Fibroblast of mammary gland (primary cell): ENCODE results near the gene USP25.

Source experiments
- DNase-seq: peaks from one replicate; pipeline ENCODE4 v3.0.0-alpha.2; 2010; ENCODE audit warnings: low read depth
- H3K4me3 ChIP-seq: 2 replicates; pipeline ENCODE4 v1.5.1; 2011; ENCODE audit warnings: low read depth, mild to moderate bottlenecking, low read length, moderate library complexity; ENCODE audit not compliant: control insufficient read depth
- CTCF ChIP-seq: conservative IDR thresholded peaks from 2 replicates; pipeline ENCODE4 v1.5.1; 2011; ENCODE audit warnings: low read depth, low read length, inconsistent platforms; ENCODE audit not compliant: control insufficient read depth, insufficient read depth

The USP25 gene

GRCh38 chr21:15793550-15794235 is 63.9 kb downstream of the USP25 start:
- no peak overlapping the region for H3K4me3 ChIP-seq
- peak; percentile 55 for DNase-seq
- TF ChIP-seq CTCF, result no peak

GRCh38 chr21:15794277-15794912 is 64.6 kb downstream of the USP25 start:
- TF ChIP-seq CTCF, result no peak
- DNase-seq, result no peak
- H3K4me3 ChIP-seq, result no peak overlapping the region

GRCh38 chr21:15795533-15795932 is 65.8 kb downstream of the USP25 start:
- H3K4me3 ChIP-seq, result no peak overlapping the region
- DNase-seq, result no peak
- no peak for TF ChIP-seq CTCF

GRCh38 chr21:15797577-15798363 is 68.0 kb downstream of the USP25 start:
- TF ChIP-seq CTCF, result no peak
- DNase-seq, result no peak
- H3K4me3 ChIP-seq, result no peak overlapping the region

- H3K4me3 ChIP-seq, result no peak overlapping the region
- DNase-seq, result no peak
- no peak for TF ChIP-seq CTCF
Measured at GRCh38 chr21:15801352-15801863, 71.6 kb downstream of the USP25 start.

GRCh38 chr21:15804247-15805005 is 74.6 kb downstream of the USP25 start:
- no peak for TF ChIP-seq CTCF
- DNase-seq, result no peak

More at GRCh38 chr21:15804247-15805005, 74.6 kb downstream of the USP25 start:
- H3K4me3 ChIP-seq, result no peak overlapping the region
